Astrocyte of the spinal cord (primary cell): Measurements from ENCODE around the gene ADAMTS12.
"Not testable (repeated sequence)": the region's sequence is repeated elsewhere in the genome, so short reads cannot be mapped to it uniquely, and the experiment has no call there.

Experiments
- DNase-seq: peaks from one replicate; pipeline ENCODE4 v3.0.0; 2011; ENCODE audit warnings: low read depth, low spot score
- H3K4me3 ChIP-seq: 2 replicates; pipeline ENCODE4 v1.5.1; 2011; ENCODE audit warnings: low read depth, mild to moderate bottlenecking, low read length, moderate library complexity
- in situ Hi-C: cut with HindIII; loops from 2 replicates; pipeline ENCODE4 v1.10.0; 2017; ENCODE audit warnings: low sequenced_read_pairs
- TF ChIP-seq, protein P1 (sequence below): IDR thresholded peaks from 2 replicates; pipeline ENCODE4 v1.5.1; 2012; ENCODE audit warnings: low read depth, mild to moderate bottlenecking, low read length, inconsistent platforms

The ADAMTS12 gene

DNA sequence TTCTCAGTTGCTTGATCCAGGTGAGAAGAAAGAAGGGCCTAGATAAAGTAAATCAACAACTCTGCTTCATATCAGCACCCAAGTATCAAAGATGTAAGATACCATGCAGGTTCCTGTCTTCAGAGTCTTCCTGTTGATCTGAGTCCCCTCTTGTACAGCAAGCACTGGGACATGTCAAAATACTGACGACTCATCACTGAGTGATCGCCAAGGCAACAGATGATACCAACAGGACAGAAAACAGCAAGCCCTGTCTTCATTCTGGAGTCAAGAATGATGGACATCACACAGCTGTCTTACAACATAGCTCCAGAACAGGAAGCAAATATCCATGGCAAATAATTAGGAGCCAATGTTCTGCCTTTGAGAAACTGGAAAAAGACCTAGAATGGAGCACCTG is 367.3 kb downstream of the ADAMTS12 start:
- TF ChIP-seq, protein P1, sequence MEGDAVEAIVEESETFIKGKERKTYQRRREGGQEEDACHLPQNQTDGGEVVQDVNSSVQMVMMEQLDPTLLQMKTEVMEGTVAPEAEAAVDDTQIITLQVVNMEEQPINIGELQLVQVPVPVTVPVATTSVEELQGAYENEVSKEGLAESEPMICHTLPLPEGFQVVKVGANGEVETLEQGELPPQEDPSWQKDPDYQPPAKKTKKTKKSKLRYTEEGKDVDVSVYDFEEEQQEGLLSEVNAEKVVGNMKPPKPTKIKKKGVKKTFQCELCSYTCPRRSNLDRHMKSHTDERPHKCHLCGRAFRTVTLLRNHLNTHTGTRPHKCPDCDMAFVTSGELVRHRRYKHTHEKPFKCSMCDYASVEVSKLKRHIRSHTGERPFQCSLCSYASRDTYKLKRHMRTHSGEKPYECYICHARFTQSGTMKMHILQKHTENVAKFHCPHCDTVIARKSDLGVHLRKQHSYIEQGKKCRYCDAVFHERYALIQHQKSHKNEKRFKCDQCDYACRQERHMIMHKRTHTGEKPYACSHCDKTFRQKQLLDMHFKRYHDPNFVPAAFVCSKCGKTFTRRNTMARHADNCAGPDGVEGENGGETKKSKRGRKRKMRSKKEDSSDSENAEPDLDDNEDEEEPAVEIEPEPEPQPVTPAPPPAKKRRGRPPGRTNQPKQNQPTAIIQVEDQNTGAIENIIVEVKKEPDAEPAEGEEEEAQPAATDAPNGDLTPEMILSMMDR = no peak
- in situ Hi-C loops = no loop called here
- no peak overlapping the region for H3K4me3 ChIP-seq
- DNase-seq = no peak

DNA sequence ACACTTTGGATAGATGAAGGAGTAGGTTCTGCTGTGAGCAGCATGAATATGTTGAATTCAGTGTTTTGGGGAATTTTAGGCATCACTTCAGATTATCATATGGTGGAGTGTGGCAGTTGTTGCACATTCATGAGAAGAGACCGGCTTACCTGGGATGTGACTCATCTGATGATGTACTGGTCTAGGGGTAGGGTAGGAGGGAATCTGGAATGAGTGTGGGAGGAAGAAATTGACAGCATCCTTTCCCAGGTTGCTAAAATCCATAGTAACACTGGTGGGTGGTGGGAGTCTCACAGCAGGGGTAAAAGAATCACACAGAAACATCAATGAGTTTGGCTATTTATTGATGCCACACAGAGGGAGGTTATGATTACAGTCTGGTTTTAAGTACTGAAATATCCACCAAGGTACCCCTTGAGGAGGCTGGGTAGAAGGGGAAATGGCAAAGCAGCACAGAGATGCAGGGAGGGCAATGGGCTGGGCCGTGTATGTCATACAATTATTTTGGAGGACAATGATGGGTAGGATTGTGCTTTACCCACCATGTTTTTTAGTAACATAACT is 368.5 kb downstream of the ADAMTS12 start:
- TF ChIP-seq, protein P1 = no peak

DNA sequence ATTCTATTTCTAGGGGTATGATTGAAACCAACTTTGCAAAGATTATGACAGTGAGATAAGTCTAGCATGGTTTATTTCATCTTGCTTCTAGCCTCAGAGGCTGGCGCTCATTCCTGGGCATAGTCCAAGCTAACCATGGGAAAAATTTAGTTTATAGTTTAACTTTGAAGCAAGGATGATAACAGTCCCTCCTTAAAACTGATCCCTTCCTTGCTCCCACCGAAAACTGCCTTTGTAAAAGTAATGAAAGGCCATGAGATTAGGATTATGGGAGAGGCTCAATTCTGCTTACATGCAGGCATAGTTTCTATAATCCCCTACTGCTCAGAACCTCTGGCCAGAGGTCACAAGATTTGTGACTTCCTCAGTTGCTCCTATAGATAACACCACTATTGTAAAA is 375.4 kb downstream of the ADAMTS12 start:
- in situ Hi-C loops = no loop called here
- H3K4me3 ChIP-seq = no peak overlapping the region
- TF ChIP-seq, protein P1 = no peak
- no peak for DNase-seq

More for the DNA sequence above, 368.5 kb downstream of the ADAMTS12 start:
- DNase-seq = no peak
- in situ Hi-C loops = no loop called here
- no peak overlapping the region for H3K4me3 ChIP-seq

DNA sequence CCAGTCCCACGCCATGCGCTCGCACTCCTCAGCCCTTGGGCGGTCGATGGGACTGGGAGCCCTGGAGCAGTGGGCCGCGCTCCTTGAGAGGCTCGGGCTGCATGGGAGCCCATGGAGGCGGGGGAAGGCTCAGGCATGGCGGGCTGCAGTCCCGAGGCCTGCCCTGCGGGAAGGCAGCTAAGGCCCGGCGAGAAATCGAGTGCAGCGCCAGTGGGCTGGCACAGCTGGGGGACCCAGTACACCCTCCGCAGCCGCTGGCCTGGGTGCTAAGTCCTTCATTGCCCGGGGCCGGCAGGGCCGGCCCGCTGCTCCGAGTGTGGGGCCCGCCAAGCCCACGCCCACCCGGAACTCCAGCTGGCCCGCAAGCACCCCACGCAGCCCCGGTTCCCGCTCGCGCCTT is 376.4 kb downstream of the ADAMTS12 start:
- in situ Hi-C loops, H3K4me3 ChIP-seq, DNase-seq: not testable (repeated sequence)

DNA sequence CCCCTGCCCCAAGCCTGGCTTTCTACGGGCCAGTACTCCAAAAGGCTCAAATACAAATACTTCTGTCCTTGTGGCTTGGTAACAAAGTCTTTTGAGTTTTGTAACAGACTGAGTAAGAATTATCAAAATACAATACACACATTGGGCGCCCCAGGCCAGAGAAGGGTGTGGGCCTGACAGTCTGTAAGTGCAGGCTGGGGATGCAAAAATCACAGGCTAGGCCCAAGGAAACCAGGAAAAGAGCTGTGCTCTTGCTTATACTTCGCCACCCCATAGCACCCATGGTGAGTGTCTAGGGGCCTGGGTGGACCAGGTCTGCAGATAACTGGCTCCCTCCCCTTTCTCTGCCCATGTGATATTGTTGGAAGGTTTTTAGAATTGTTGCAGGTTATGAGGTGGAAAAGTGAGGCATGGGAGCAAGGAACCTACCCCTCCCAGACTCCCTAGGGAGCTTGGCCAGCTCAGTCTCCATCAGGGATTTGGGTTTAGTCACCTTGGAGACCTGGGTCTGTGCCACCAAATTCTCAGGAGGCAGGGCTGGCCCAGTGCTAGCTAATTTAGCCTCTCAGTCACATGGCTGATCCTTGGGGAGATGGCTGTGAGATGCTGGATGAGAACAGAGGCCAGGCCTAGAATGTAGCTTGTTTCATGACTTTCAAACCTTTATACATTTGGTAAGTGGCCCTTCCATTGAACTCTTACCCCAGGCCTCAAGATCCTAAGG is 378.2 kb downstream of the ADAMTS12 start:
- DNase-seq = peak; percentile 7
- TF ChIP-seq, protein P1 = no peak
- in situ Hi-C loops = no loop called here
- no peak overlapping the region for H3K4me3 ChIP-seq

DNA sequence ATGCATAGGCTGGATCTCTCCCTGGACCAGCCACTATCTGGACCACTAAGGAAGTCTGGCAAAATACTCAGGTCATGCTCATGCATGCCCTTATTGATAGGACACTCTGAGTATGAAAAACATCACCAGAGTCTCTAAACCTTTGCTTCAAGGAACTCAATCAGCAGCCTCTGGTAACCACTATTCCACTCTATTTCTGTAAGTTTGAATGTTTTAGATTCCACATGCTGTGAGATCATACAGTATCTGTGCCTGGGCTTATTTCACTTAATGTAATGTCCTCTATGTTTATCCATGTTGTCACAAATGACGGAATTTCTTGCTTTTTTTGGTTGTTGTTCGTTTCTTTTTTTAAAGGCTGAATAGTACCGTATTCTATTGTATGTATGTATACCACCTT is 382.8 kb downstream of the ADAMTS12 start:
- DNase-seq = peak; percentile 8
- H3K4me3 ChIP-seq = no peak overlapping the region
- in situ Hi-C loops = no loop called here
- TF ChIP-seq, protein P1 = no peak

DNA sequence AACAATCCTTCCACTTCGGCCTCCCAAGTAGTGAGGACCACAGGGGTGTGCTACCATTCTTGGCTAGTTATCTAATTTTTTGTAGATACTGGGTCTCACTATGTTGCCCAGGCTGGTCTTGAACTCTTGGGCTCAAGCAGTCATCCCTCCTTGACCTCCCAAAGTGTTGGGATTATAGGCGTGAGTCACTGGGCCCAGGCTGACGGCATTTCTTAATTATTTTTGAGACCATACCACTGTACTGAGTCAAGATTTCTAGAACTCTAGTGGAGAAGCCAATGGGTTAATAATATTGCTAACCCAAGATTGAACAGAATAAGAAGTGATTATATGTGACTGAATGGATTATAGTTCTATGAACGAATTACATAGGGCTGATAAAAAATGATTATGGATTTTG is 384.4 kb downstream of the ADAMTS12 start:
- TF ChIP-seq, protein P1 = no peak
- in situ Hi-C loops = no loop called here
- DNase-seq = no peak
- no peak overlapping the region for H3K4me3 ChIP-seq
